GM21390 (cell line): Measurements from ENCODE around the gene APBB2.
"Not testable (repeated sequence)": the region's sequence is repeated elsewhere in the genome, so short reads cannot be mapped to it uniquely, and the experiment has no call there.

ENCODE experiments used
- ATAC-seq: cut with Tn5 transposase; IDR thresholded peaks from one replicate; pipeline ENCODE4 v1.9.1; 2021; ENCODE audit not compliant: unreplicated experiment

The APBB2 gene

DNA sequence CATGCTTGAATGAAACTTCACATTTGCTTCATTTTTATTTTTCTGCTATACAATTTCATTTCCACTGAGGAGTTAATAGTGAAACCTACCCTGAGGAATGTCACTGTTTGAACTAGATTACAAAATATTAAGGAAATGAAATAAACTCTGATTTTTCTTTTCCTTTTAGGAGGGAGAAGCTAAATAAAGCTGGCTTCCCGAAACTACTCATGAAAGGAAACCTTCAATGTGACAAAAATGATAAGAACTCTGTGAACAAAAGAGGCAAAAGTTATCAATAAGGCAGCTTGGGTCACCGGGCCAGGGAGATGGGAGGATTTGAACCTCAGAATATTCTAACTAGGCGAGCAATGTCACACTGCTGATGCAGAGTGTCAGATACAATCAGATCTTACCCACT is 185.2 kb downstream of the APBB2 start:
- ATAC-seq: no peak

DNA sequence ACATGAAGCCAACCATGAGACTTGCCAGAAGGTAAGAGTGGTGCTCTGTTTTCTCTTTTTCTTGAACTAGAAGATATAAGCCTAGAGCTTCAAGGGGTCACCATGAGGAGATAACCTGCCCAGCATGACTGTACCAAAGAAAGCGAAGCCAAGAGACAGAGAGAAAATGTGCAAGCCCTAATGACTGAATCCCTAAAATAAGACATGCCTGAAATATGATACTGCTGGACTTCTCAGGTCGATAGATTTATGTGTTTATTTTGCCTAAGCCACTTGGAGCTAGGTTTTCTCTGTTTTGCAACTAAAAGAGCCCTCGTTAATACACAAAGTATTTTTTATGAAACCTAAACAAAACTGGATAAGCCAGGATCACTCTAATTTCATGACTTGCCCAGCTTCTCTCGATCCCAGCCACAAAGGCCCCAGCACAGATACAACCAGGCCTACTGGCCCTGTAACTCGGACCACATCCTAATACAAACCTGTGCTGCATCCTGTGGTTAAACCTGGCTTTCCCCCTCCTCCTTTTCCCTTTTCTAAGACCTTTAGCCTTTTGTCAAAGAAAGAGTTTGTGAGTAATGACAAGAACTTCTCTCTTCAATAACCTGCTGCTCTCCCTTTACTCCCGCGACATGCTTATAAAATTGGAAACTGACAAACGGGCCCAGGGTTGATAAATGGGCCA is 185.8 kb downstream of the APBB2 start:
- no peak for ATAC-seq

DNA sequence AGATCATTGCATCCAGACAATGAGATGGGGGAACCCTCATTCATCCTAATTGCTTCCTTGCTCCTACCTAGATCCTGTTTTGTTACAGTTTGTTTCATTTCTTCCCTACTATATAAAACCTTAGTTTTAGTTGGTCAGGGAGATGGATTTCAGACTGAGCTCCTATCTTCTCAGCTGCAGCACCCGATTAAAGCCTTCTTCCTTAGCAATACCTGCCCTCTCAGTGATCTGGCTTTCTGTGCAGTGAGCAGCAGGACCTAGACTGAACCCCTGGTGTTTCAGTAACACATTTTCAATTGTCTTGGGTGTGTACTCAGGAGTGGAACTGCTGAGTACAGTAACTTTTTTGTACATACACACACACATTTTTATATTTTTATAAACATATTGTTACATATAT is 187.4 kb downstream of the APBB2 start:
- ATAC-seq: no peak

DNA sequence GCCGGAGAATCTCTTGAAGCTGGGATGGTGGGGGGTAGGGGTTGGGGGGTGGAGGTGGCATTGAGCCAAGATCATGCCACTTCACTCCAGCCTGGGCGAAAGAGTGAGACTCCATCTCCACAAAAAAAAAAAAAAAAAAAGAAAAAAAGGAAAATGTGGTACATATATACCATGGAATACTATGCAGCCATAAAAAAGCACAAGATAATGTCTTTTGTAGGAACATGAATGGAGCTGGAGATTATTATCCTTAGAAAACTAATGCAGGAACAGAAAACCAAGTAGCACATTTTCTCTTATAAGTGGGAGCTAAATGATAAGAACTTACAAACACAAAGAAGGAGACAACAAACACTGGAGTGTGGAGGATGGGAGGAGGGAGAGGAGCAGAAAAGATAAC is 188.5 kb downstream of the APBB2 start:
- ATAC-seq: no peak

DNA sequence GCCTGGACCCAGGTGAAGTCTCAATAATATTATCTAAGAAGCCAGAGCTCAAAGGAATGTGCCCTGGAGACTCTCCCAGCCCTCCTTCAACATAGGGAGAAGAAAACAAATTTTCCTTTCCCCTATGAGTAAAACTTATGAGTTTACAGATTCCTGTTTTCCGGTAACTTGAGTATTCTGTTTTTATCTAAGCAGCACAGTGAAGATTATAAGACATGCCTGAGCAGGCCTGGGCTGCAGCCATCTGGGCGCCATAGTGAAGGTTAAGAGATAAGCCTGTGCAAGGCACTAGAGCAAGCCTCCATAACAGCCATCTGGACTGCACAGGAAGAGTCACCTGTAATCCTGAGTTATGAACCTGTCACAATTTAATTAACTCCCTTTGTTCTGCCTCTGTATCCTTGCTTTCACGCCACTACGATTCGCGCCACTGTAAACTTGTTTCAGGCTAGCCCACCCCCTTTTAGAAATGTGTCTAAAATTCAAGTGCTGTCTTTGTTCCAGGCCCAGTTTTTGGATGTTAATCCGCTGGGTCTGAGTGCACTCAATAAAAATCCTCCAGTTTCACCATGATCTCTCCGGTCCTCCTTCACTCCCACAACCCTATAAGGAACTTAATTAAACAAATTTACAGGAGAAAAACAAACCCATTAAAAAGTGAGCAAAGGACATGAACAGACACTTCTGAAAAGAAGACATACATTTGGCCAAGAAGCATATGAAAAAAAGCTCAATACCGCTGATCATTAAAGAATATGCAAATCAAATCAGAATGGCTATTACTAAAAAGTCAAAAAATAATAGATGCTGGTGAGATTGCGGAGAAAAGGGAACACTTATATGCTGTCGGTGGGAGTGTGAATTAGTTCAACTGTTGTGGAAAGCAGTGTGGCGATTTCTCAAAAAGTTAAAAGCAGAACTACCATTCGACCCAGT is 189.5 kb downstream of the APBB2 start:
- no peak for ATAC-seq

DNA sequence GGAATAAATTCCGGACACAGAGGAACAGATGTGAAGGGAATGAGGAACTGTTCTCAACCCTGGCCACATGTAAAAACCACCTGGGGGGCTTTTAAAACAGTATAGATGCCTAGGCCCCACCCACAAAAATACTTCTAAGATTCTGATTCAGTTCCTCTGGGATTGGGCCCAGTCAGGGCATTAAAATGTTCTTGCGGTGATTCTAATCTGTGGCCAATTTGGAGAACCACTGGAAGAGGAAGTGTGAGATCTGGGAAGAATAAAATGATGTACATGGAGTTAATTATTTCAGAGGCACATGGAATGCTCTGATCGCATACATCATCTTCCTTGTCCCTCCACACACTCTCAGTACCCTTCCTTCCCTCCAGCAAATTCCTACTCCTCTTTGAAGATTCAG is 192.2 kb downstream of the APBB2 start:
- ATAC-seq: no peak

DNA sequence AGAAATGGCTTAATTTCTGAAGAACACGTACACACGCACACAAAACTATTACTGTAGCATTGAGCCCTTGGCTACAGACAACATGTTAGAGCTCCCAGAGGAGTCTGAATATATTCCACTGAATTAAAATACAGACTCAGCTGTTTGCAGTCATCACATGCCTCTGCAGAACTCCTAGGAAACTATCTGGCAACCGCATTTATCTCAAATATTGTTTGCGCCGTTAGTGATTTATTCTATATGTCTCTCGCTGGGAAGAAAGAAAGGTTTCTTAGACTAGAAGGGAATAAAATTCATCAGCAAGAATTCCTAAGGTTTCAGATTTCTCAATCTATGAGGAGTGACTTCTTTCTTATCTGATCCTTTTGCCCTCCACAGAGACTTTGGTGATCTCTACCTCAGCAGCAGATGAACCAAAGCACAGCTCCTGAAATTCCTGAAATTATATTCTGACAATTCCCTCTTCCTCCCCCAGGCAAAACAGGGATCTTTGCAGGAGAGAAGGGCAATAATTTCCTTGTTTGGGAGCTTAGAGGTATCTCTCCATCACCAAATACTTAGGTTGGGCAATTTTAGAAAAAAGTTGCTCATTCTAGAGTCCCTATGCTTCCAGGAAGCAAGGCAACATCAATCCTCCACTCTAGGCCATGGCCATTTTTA is 199.2 kb downstream of the APBB2 start:
- ATAC-seq: no peak

DNA sequence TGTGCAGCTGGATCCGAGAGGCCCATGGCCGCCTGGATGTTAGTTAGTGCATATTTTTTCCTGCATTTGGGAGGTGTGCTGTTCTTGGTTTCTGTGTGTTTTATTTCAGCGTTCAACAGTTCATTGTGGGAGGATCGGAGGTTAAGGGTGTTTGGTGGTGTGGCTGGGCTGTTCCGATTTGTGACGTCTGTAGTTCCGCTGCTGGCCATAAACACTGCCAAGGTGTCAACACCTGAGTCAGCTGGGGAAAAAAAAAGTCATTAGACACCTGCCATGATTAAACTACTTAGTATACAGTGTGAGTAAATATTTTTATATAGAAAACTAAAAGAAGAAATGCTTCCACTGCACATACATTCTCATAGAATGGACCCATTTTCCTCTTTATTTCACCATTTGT is 200.2 kb downstream of the APBB2 start:
- ATAC-seq: no peak

DNA sequence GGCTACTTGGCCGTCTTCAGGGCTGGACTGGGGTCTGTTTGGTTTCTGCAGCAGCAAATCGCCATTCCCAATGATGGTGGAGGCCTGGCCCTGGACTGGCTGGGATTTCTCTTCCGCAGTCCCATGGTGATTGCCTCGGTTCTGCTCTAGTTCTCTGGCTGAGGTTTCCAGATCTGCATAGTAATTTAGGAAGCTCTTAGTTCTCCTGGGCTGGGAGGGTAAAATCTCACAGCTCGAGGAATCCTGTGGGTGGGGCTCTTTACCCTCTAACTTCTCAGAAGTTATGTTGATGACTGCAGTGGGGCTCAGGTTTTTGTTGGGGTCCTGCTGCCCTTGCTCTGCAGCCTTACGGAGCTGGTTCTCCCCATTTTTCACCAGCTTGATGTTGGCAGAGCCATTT is 200.6 kb downstream of the APBB2 start:
- no peak for ATAC-seq

DNA sequence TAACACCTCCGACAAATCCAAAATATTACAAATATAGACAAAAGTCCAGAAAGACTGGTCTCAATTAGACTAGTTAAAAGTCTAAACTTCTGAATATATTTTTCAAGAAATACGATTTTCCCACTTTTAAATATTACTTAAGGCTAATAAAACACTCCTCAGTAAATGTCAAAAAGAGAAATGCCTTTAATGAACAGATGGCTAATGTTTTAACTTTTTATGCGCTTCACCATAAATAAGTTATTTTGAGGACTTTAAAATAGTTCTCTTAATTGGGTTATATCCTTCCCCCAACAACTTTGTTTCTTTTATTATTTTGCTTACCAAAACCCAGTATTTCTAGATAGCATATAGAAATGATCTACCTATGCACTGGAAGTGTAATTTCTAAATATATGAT is 201.4 kb downstream of the APBB2 start:
- ATAC-seq: no peak

DNA sequence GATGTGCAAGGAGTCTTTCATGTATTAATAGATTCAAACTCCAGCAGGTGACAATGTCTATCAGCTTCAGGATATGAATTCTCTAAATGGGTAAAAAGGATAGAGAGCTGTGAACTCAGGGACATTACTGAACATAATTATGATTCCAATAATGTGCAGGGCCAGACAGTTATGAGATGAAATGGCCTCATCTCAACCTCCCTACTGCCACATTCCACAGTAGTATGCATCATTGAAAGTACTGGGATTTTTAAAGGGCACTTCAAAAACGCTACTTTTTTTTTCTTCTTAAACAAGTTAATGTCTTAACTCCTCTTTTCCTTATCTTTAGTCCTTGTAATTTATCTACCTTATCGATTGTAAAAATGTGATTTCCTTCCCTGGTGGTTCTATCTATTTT is 202.0 kb downstream of the APBB2 start:
- ATAC-seq: no peak

DNA sequence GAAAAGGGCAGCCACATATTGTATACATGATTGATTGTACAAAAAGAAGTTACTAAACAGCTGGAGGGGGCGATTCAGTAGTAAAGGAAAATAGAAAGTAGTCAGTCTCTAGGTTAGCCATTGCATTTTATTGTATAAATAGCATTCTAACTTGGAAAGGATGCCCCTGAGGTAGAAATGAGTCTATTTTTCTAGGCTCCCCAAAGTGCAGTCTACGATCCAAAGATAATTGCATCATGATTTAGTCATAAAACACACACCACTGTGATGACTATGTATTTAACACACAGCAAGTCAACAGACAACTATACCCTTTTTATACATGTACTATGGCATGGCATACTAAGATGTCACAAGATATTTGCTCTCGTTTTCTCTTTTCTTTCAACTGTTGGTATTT is 204.9 kb downstream of the APBB2 start:
- ATAC-seq: no peak

DNA sequence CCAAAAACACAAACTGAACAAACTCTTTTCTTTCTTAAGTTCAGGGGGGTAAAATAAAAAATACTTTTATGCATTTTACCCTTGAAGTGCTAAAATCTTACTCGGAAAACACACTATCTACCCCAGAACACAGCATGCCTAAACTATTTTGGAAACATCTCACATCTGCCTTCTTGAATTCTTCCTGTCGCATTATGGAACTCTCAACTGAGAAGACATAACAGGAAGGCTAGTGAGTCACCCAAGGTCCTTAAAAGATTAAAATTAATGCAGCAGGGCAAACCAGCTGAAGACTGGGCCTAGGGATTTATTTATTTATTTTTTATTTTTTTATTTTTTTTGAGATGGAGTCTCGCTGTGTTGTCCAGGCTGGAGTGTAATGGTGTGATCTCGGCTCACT is 208.2 kb downstream of the APBB2 start:
- ATAC-seq: no peak

DNA sequence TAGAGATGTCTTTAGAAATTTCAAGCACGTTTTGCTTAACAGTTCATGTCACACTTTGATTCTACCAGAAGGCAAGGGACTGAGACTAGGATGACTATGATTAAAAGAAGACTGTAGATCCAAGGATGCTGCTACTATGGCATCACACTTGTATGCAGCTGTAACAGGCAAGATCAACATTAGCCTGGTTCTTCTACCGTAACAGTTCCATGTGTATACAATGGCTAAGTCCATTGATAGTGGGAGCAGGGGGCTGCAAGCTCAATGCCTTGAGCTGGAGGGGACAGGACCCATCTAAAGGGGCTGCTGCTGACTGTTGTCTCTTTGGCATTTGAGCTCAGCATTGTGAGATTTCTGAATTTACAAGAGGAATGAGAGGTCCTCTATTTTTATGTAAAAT is 212.0 kb downstream of the APBB2 start:
- no peak for ATAC-seq

DNA sequence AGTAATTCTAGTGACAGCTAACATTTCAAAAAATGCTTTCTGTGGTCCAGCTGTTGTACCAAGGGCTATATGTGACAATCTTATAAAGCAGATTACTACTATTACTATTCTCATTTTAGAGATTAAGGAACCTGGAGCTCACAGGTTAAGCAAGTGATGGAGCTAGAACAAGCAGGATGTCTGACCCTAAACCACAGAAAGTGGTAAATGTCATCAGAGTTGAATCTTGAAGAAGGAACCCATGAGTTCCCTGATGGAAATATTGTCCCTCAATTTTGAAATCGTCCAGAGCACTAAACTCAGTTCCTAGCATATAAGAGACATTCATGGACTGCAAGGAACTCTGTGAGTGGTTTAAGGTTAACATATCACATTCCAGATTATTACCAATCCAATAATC is 214.0 kb downstream of the APBB2 start:
- no peak for ATAC-seq

DNA sequence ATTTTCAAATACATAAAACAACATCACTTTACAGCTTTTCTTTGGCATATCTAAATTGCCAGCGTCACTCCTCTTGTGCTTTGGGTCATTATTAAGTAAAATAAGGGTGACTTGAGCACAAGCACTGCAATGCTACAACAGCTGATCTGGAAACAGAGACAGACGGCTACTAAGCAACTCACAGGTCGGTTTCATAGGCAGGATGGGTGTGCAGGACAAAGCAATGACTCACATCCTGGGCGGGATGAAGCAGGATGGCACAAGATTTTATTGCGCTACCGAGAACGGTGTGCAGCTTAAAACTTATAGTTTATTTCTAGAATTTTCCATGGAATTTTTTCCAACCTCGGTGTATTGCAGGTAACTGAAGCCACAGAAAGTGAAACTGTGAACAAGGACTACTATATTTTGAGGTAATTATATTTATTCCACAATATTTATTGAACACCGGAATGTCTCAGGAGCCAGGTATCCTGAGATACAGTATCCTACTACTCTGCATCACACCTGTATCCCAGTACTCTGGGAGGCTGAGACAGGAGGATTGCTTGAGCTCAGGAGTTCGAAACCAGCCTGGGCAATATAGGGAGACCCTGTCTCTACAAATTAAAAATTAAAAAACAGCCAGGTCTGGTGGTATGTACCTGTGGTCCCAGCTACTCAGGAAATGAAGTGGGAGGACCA is 215.5 kb downstream of the APBB2 start:
- ATAC-seq: no peak

DNA sequence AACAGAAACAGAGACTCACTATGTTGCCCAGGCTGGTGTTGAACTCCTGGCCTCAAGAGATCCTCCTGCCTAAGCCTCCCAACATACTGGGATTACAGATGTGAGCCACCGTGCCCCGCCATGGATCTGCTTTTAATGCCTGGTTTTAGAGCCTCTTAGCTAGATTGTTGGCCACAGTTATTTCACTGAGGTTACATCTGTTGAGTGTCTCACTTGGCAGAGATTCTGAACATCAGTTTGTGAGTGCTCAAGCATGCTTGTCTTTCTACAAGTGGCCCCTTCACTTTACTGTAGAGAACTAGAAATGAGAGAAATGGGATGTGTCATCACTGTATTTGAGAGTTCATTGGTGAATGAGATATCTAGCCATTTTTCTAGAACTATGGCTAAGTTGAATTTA is 218.5 kb downstream of the APBB2 start:
- no peak for ATAC-seq

DNA sequence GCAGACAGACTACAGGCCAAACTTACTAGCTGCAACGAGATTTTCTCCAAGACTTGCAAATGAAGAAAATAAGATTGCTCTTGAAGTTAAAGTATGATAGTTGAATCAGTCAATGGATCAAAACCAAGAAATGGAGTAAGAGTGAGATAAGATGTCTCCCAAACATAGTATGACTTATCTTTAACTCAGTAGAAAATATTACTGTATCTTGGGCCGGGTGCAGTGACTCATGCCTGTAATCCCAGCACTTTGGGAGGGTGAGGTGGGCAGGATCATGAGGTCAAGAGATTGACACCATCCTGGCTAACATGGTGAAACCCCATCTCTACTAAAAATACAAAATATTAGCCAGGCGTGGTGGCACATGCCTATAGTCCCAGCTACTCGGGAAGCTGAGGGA is 220.0 kb downstream of the APBB2 start:
- ATAC-seq: not testable (repeated sequence)

DNA sequence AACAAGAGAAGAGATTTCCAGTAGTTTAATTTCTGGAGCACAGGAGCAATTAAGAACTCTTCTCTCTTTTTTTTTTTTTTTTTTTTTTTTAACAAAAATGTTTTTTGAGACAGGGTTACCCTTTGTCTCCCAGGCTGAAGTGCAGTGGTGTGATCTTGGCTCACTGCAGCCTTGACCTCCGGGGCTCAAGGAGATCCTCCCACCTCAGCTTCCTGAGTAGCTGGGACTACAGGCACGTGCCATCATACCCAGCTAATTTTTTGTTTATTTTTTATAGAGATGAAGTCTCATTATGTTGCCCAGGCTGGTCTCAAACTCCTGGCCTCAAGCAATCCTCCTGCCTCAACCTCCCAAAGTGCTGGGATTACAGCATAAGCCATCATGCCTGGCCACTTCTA is 221.0 kb downstream of the APBB2 start:
- not testable (repeated sequence) for ATAC-seq

DNA sequence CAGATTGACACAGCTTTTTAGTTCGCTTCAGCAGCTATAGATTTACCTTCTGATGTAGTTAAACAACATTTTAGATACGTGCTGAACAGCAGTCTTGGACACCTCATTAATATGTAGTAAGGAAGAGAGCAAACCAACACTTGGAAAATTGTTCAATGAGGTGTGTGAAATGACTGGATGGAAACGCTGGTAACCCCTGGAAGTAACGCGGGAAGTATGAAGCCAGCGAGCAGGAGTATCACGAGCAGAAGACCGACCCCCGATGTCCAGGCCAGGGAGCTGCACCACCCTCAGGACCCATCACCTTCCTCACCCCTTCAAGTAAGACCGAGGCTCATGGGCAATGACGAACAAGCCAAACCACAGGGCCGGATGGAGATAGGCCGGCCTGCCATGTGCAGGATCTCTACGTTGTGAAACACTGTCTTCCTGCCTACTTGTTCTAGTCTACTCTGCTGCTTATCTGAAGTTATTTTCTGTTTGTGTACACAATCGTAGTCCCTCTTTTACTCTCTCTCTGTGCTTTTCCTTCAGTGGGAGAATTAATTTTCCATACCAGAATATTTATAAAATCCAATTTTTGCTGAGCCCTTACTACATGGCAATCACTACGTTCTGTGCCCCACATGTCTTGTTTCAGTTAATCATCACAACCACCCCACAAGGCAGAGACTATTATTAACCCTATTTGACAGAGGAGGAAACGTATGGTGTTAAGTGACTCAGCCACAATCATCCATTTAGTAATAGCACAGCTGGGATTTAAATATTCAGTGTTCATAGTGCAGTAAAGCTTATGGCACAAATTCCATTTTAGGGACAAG is 221.7 kb downstream of the APBB2 start:
- peak; percentile 61 for ATAC-seq
